Activated CD4-positive, alpha-beta T cell treated with anti-CD3 and anti-CD28 coated beads, Interleukin-2, amount 50 U/mL, for 24 hours (primary cell): ENCODE data around the gene SESN3.
"Not testable (repeated sequence)": the region's sequence is repeated elsewhere in the genome, so short reads cannot be mapped to it uniquely, and the experiment has no call there.

Source experiments
- DNase-seq, 2 donors: peaks; one replicate each; pipeline ENCODE4 v3.0.0-alpha.2; 2020; ENCODE audit warnings: low read depth in 1 of 2, low spot score in 1 of 2

Gene SESN3

GRCh38 chr11:95251896-95252295 lies 20.9 kb upstream of the SESN3 start:
- DNase-seq = not testable (repeated sequence)

GRCh38 chr11:95248666-95249467 lies 17.9 kb upstream of the SESN3 start:
- no peak for DNase-seq

- no peak for DNase-seq
These were observed 16.9 kb upstream of the SESN3 start for GRCh38 chr11:95247883-95248282.

GRCh38 chr11:95247127-95247684 lies 16.2 kb upstream of the SESN3 start:
- no peak for DNase-seq

GRCh38 chr11:95245581-95245980 lies 14.6 kb upstream of the SESN3 start:
- DNase-seq = no peak

GRCh38 chr11:95245038-95245437 lies 14.0 kb upstream of the SESN3 start:
- no peak for DNase-seq

- DNase-seq = no peak
These were observed 12.7 kb upstream of the SESN3 start for GRCh38 chr11:95243673-95244072.

GRCh38 chr11:95242845-95243605 lies 12.0 kb upstream of the SESN3 start:
- no peak for DNase-seq

- DNase-seq = no peak
These were observed 11.3 kb upstream of the SESN3 start for GRCh38 chr11:95242091-95242844.

GRCh38 chr11:95241681-95242081 lies 10.7 kb upstream of the SESN3 start:
- DNase-seq = no peak

- DNase-seq = no peak
These were observed 9.1 kb upstream of the SESN3 start for GRCh38 chr11:95239871-95240649.

GRCh38 chr11:95232666-95233065 lies 1.7 kb upstream of the SESN3 start:
- no peak for DNase-seq

- peak; percentile 33 to 42 for DNase-seq
These were observed 1.0 kb upstream of the SESN3 start for GRCh38 chr11:95231881-95232605.

- no peak for DNase-seq
These were observed 234 bp downstream of the SESN3 start for GRCh38 chr11:95230810-95231126.

GRCh38 chr11:95229993-95230809 lies 801 bp downstream of the SESN3 start:
- peak in 1 of 2 donors; percentile 3 for DNase-seq

GRCh38 chr11:95229199-95229992 lies 1.6 kb downstream of the SESN3 start:
- DNase-seq = no peak

- no peak for DNase-seq
These were observed 2.8 kb downstream of the SESN3 start for GRCh38 chr11:95228081-95228749.

- DNase-seq = not testable (repeated sequence)
These were observed 3.9 kb downstream of the SESN3 start for GRCh38 chr11:95227060-95227459.
